GM23248 (cell line): Measurements from ENCODE around the gene COG5. TPM values are rescaled to one million over a fixed set of nuclear protein-coding genes. Genes with fewer than 3 reads are reported as not detected.

ENCODE experiments used
- DNase-seq: peaks from one replicate; pipeline ENCODE4 v3.0.0-alpha.2; 2015
- H2AFZ ChIP-seq: fragments of 200-600 bp; sonication (generic); 2 replicates; pipeline ENCODE4 v1.6.1; 2016; ENCODE audit warnings: antibody characterized with exemption
- H3F3A ChIP-seq: fragments of 200-600 bp; sonication (generic); 2 replicates; pipeline ENCODE4 v1.6.1; 2016; ENCODE audit warnings: mild to moderate bottlenecking, antibody characterized with exemption, mixed run types; ENCODE audit not compliant: insufficient read depth
- H3K27ac ChIP-seq: fragments of 200-600 bp; sonication (generic); 2 replicates; pipeline ENCODE4 v1.5.1; 2016; ENCODE audit warnings: mild to moderate bottlenecking
- H3K27me3 ChIP-seq: fragments of 200-600 bp; sonication (generic); replicated peaks from 2 replicates; pipeline ENCODE4 v1.6.1; 2016; ENCODE audit warnings: mild to moderate bottlenecking; ENCODE audit not compliant: insufficient read depth
- H3K36me3 ChIP-seq: fragments of 200-600 bp; sonication (generic); 2 replicates; pipeline ENCODE4 v1.6.1; 2016; ENCODE audit warnings: low read depth, mild to moderate bottlenecking
- H3K4me1 ChIP-seq: fragments of 200-600 bp; sonication (generic); 2 replicates; pipeline ENCODE4 v1.6.1; 2016; ENCODE audit warnings: mild to moderate bottlenecking; ENCODE audit not compliant: insufficient read depth
- H3K4me2 ChIP-seq: fragments of 200-600 bp; sonication (generic); one replicate; pipeline ENCODE4 v1.6.1; 2016; ENCODE audit warnings: mild to moderate bottlenecking; ENCODE audit not compliant: unreplicated experiment
- H3K4me3 ChIP-seq: fragments of 200-600 bp; sonication (generic); 2 replicates; pipeline ENCODE4 v1.5.1; 2016; ENCODE audit warnings: mild to moderate bottlenecking
- H3K79me2 ChIP-seq: fragments of 200-600 bp; sonication (generic); 2 replicates; pipeline ENCODE4 v1.6.1; 2016; ENCODE audit warnings: mild to moderate bottlenecking; ENCODE audit not compliant: insufficient read depth
- H3K9ac ChIP-seq: fragments of 200-600 bp; sonication (generic); 2 replicates; pipeline ENCODE4 v1.6.1; 2016; ENCODE audit warnings: mild to moderate bottlenecking
- H3K9me2 ChIP-seq: fragments of 200-600 bp; sonication (generic); 2 replicates; pipeline ENCODE4 v1.6.1; 2016; ENCODE audit warnings: mixed run types, mild to moderate bottlenecking, moderate library complexity; ENCODE audit not compliant: insufficient read depth
- H3K9me3 ChIP-seq: fragments of 200-600 bp; sonication (generic); one replicate; pipeline ENCODE4 v1.6.1; 2017; ENCODE audit warnings: low read depth
- H4K20me1 ChIP-seq: fragments of 200-600 bp; sonication (generic); 2 replicates; pipeline ENCODE4 v1.6.0; 2016; ENCODE audit not compliant: insufficient read depth
- EZH2 ChIP-seq: fragments of 200-600 bp; sonication (generic); IDR thresholded peaks from 2 replicates; pipeline ENCODE4 v1.6.1; 2018; ENCODE audit warnings: antibody characterized with exemption, mild to moderate bottlenecking; ENCODE audit not compliant: insufficient read depth, poor library complexity, severe bottlenecking
- EZH2phosphoT487 ChIP-seq: fragments of 200-600 bp; sonication (generic); IDR thresholded peaks from 2 replicates; pipeline ENCODE4 v1.6.1; 2018; ENCODE audit warnings: antibody characterized with exemption, moderate library complexity, mild to moderate bottlenecking, low read depth; ENCODE audit not compliant: insufficient read depth
- WGBS, 2 experiments: methylation state at CpG; one replicate each; pipeline ENCODE4 v1.1.6; 2015 to 2017; ENCODE audit warnings: low lambda C conversion rate in 2 of 2, low coverage in 1 of 2; ENCODE audit errors: missing lambda C conversion rate in 2 of 2; 5-methylcytosine and 5-hydroxymethylcytosine counted together
- in situ Hi-C: fragments of 300-500 bp; cut with MboI; formaldehyde crosslinking; loops from 2 replicates; pipeline ENCODE4 v1.15.0; 2020
- polyA plus RNA-seq: library from polyadenylated mRNA; unstranded; fragments of >200 nt; fragmentation: Nextera tagmentation; extraction: Ambion mirVana; gene quantifications from 2 replicates; pipeline ENCODE4 v1.2.1, GENCODE V29; 2016
- total RNA-seq: library from RNA; depleted of rRNA; stranded (reverse); fragments of >200 nt; shearing (Covaris generic); gene quantifications from 2 replicates; pipeline ENCODE4 v1.2.3, GENCODE V29; 2014

The COG5 gene
- total and polyA plus RNA-seq, 2 experiments from 2014 or later: 20.7 to 26.0 TPM

DNA sequence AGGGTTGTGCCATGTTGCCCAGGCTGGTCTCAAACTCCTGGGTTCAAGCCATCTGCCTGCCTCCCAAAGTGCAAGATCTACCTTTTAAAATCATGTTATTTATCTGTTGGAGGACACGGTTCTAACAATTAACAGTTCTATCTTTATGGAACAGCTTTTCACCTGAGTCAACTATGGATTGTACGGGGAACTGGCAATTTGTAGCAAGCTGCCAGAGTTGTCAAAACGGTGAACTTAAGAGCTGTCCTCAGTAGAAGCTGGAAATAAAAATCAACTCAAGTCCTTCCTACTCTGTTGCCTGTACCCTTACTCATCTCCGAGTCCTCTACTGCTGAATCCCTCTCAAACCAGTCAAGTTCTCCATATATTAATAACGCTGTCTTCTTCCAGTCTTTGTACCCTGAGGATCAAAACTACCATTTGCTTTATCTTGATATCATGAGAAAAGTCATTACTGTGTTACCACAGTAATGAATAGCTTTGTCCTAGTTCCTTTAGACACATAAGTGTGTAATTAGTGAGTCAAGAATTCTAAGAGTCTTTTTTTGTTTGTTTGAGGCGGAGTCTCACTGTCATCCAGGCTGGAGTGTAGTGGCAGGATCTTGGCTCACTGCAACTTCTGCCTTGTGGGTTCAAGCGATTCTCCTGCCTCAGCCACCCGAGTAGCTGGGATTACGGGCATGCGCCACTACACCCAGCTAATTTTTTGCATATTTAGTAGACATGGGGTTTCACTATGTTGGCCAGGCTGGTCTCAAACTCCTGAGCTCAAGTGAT lies 366.7 kb downstream of the COG5 start:
- no peaks in the 10 kb centered on the region for H3K79me2 ChIP-seq
- H3K27ac ChIP-seq: no peak overlapping the region
- H3K36me3 ChIP-seq: peaks cover 48% of the 10 kb centered on the region
- no peak for TF ChIP-seq EZH2
- TF ChIP-seq EZH2phosphoT487: no peak
- H3K9me3 ChIP-seq: no peaks in the 10 kb centered on the region
- H3K9ac ChIP-seq: no peak overlapping the region
- no peak for DNase-seq
- no peaks in the 10 kb centered on the region for H3K27me3 ChIP-seq
- H3K4me2 ChIP-seq: no peak overlapping the region
- no peaks in the 10 kb centered on the region for H4K20me1 ChIP-seq
- peaks cover 17% of the 10 kb centered on the region; the same call in 1 of the 2 replicates for H3F3A ChIP-seq
- H3K9me2 ChIP-seq: no peaks in the 10 kb centered on the region
- H3K4me1 ChIP-seq: no peaks in the 10 kb centered on the region
- H2AFZ ChIP-seq: no peak overlapping the region
- H3K4me3 ChIP-seq: no peak overlapping the region
- 94% methylated on average over 10 of the region's 10 CpGs for WGBS, 2 experiments
- in situ Hi-C loops: no loop called here

DNA sequence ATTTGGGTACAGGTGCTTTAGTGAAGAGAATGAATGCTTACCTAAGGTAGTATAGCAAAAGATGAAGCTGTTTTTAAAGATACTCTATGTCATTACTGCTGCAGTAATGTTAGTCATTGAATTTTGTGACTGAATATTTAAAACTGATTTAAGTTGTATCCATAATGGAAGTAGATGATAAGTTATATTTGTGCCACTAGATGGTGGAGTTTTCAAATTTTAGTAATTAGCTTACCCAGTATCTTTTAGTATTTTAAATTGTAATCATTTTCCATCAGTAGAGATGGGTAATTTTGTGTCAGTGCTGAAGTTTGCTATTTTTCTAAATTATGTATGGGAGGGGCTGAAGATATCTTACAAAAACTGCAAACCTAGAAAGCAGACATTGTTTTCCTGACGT lies 369.7 kb downstream of the COG5 start:
- H4K20me1 ChIP-seq: no peaks in the 10 kb centered on the region
- H3K4me2 ChIP-seq: no peak overlapping the region
- H3F3A ChIP-seq: peaks cover 17% of the 10 kb centered on the region; the same call in 1 of the 2 replicates
- DNase-seq: peak; percentile 10
- no peaks in the 10 kb centered on the region for H3K79me2 ChIP-seq
- H3K27me3 ChIP-seq: no peaks in the 10 kb centered on the region
- TF ChIP-seq EZH2phosphoT487: no peak
- TF ChIP-seq EZH2: no peak
- H3K9ac ChIP-seq: no peak overlapping the region
- no peak overlapping the region for H3K4me3 ChIP-seq
- no peaks in the 10 kb centered on the region for H3K9me3 ChIP-seq
- H3K9me2 ChIP-seq: no peaks in the 10 kb centered on the region
- no peak overlapping the region for H3K27ac ChIP-seq
- H3K4me1 ChIP-seq: no peaks in the 10 kb centered on the region
- H3K36me3 ChIP-seq: peaks cover 50% of the 10 kb centered on the region
- H2AFZ ChIP-seq: no peak overlapping the region
- WGBS, 2 experiments: 94% methylated on average over 1 of the region's 1 CpG
- in situ Hi-C loops: no loop called here

GRCh38 chr7:107190090-107190489 lies 373.6 kb downstream of the COG5 start:
- no peak for TF ChIP-seq EZH2phosphoT487
- no peak for TF ChIP-seq EZH2
- Histone ChIP-seq H3K4me1 (no peaks in the 10 kb centered on the region), H3K9me2 (no peaks in the 10 kb centered on the region), H3K27me3 (no peaks in the 10 kb centered on the region), H2AFZ (no peak overlapping the region), H3K36me3 (peaks cover 57% of the 10 kb centered on the region), H3K27ac (no peak overlapping the region), H3K9me3 (no peaks in the 10 kb centered on the region), H3K79me2 (peaks cover 2% of the 10 kb centered on the region; the same call in 1 of the 2 replicates), H3K9ac (no peak overlapping the region), H3K4me3 (no peak overlapping the region), H4K20me1 (0 out of 2 replicates have a peak, but pooled peaks cover 3% of the 10 kb centered on the region), H3F3A (peaks cover 17% of the 10 kb centered on the region; the same call in 1 of the 2 replicates), H3K4me2 (no peak overlapping the region)
- WGBS, 2 experiments: 96 to 97% methylated on average over 2 of the region's 2 CpGs
- DNase-seq: no peak
- in situ Hi-C loops: no loop called here

- Histone ChIP-seq H3K27me3 (no peaks in the 10 kb centered on the region), H2AFZ (no peak overlapping the region), H3K4me3 (no peak overlapping the region), H3K9me3 (no peaks in the 10 kb centered on the region), H3K79me2 (peaks cover 23% of the 10 kb centered on the region; the same call in 1 of the 2 replicates), H3F3A (peaks cover 3% of the 10 kb centered on the region; the same call in 1 of the 2 replicates), H3K9me2 (no peaks in the 10 kb centered on the region), H3K36me3 (peaks cover 70% of the 10 kb centered on the region), H3K27ac (no peak overlapping the region), H3K4me1 (no peaks in the 10 kb centered on the region), H3K9ac (no peak overlapping the region), H3K4me2 (no peak overlapping the region), H4K20me1 (0 out of 2 replicates have a peak, but pooled peaks cover 3% of the 10 kb centered on the region)
- TF ChIP-seq EZH2phosphoT487: no peak
- TF ChIP-seq EZH2: no peak
- DNase-seq: no peak
- WGBS, 2 experiments: 55 to 72% methylated on average over 2 of the region's 2 CpGs
- in situ Hi-C loops: no loop called here
Observed at GRCh38 chr7:107187774-107188173, 375.9 kb downstream of the COG5 start.
